Measurements from ENCODE around the gene HYAL3. TPM values are rescaled to one million over a fixed set of nuclear protein-coding genes. Genes with fewer than 3 reads are reported as not detected.

HYAL3 gene
- total RNA-seq, 1 experiment from 2014 or later, result 2.9 TPM

- Mint-ChIP-seq H3K4me3 (no peak overlapping the region), H3K27ac (no peak overlapping the region), H3K9me3 (peaks cover 13% of the 10 kb centered on the region), H3K27me3 (ENCODE audit: low read depth) (peaks cover 11% of the 10 kb centered on the region), H3K4me1 (peaks cover 22% of the 10 kb centered on the region), H3K36me3 (peaks cover 18% of the 10 kb centered on the region)
- ChIA-PET POLR2A (no interaction called here), CTCF (no interaction called here)
- TF ChIP-seq NFATC4 (CRISPR knock-in tag; IDR thresholded peaks at IDR 0.05) (no peak), SMAD3 (CRISPR knock-in tag; IDR thresholded peaks at IDR 0.05; ENCODE audit: borderline replicate concordance) (no peak), NFE2L1 (CRISPR knock-in tag; IDR thresholded peaks at IDR 0.05) (no peak), MXD4 (CRISPR knock-in tag; IDR thresholded peaks at IDR 0.05; ENCODE audit: borderline replicate concordance) (no peak), ZNF423 (CRISPR knock-in tag; IDR thresholded peaks at IDR 0.05) (no peak), NR1H2 (CRISPR knock-in tag; IDR thresholded peaks at IDR 0.05) (no peak), ATF1 (CRISPR knock-in tag; IDR thresholded peaks at IDR 0.05) (no peak), ATF2 (CRISPR knock-in tag; IDR thresholded peaks at IDR 0.05; ENCODE audit: borderline replicate concordance, low read depth) (no peak), ZNF425 (CRISPR knock-in tag; conservative IDR thresholded peaks at IDR 0.05) (no peak), CTCF (IDR thresholded peaks at IDR 0.05) (no peak), IRF1 (CRISPR knock-in tag; IDR thresholded peaks at IDR 0.05) (no peak), JAZF1 (CRISPR knock-in tag; IDR thresholded peaks at IDR 0.05) (no peak), E2F5 (CRISPR knock-in tag; IDR thresholded peaks at IDR 0.05) (no peak), ZNF512 (CRISPR knock-in tag; IDR thresholded peaks at IDR 0.05; ENCODE audit: borderline replicate concordance) (no peak), IRF2 (CRISPR knock-in tag; IDR thresholded peaks at IDR 0.05; ENCODE audit: borderline replicate concordance, low read depth) (no peak), TEAD1 (CRISPR knock-in tag; IDR thresholded peaks at IDR 0.05) (no peak), CREM (CRISPR knock-in tag; IDR thresholded peaks at IDR 0.05) (no peak)
- no peak for ATAC-seq
- DNase-seq (ENCODE audit: low spot score), result no peak
These were observed 5.4 kb upstream of the HYAL3 start for GRCh38 chr3:50304601-50305000.
